Activated CD4-positive, alpha-beta T cell treated with anti-CD3 and anti-CD28 coated beads for 48 hours (primary cell): Measurements from ENCODE around the gene SLC39A11.
A peak's percentile ranks its signal among the peaks of the same experiment; 100 is the strongest.
"Not testable (repeated sequence)": the region's sequence is repeated elsewhere in the genome, so short reads cannot be mapped to it uniquely, and the experiment has no call there.

ENCODE experiments used
- DNase-seq: peaks from one replicate; pipeline ENCODE4 v3.0.0-alpha.2; 2020

The SLC39A11 gene

DNA sequence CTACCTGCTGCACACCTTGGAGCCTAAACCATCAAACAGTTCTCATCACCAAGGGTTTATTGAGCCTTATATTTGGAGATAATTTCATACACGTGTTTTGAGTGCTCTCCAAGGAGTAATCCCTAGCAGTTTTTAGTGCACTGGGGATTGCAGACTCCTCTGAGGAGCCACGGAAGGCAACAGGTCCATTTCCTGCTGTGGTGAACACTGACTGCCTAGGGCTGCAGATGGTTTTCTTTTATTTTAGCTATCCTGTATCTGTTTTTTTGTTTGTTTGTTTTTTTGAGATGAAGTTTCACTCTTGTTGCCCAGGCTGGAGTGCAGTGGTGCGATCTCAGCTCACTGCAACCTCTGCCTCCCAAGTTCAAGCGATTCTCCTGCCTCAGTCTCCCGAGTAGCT, 93.0 kb downstream of the SLC39A11 start:
- not testable (repeated sequence) for DNase-seq

DNA sequence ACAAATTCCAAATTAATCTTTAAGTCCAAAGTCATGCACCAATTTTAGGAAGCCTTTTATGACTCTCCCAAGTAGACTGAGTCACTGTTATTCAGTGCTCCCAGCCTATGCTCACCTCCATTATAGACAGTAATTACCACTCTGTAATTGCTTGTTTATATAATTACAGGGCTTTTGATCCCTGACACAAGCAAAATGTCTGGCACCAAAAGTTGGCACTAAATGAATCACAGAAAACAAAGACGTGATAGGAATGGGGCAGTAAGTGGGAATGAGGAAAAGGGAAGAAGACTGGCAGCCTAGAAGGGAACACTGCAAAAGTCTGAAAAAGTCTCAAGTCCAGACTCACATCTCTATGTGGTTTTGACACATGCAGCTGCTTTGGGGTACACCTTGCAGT, 94.1 kb downstream of the SLC39A11 start:
- no peak for DNase-seq

DNA sequence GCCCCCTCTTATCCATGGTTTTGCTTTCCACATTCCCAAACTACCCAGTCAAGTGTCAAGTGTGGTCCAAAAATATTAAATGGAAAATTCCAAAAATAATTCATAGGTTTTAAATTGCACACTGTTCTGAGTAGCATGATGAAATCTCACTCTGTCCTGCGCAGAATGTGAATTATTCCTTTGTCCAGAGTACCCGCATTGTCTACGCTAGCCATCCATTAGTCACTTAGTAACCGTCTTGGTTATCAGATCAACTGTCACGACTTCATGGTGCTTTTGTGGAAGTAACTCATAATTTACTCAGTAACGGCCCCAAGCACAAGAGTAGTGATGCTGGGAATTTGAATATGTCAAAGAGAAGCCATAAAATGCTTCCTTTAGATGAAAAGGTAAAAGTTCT, 94.9 kb downstream of the SLC39A11 start:
- no peak for DNase-seq

DNA sequence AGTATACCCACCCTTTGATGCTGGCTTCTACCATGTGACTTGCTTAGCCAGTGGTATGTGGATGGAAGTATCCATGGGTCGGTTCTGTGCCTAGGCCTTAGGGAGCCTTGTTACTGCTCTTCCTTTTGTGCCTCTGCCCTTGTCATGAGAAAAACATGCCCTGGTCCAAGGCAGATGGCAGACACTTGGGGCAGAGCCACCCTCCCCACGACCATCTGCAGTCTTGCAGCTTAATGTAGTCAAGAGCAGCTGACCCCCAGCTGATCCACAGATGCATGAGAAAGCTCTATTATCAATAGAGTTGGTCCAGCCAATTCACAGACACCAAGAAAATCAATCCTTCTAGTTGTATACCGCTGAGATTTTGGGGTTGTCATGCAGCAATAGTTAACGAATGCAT, 95.7 kb downstream of the SLC39A11 start:
- no peak for DNase-seq

DNA sequence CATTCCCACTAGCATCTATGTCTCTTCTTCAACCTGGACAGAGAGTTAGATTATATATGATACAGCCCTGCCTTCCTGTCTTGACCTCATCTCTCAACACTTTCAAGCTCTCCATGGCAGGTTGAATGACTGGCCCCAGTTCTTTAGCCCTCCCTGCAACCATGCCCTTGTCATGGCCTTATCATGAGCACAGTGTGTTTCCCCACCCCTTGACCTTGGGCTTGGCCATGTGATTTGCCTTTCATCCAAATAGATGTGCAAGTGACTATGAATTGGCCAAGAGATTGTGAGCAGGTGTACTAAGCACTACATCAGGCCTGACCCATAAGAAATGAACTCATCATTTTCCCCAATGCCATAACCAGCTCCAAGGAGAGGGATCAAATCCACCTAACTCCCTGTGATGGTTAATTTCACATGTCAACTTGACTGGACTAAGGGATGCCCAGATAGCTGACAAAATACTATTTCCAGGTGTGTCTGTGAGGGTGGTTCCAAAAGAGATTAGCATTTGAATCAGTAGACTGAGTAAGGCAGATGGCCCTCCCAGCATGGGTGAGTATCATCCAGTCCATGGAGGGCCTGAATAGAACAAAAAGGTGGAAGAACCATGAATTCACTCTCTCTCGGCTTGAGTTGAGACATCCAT, 97.4 kb downstream of the SLC39A11 start:
- no peak for DNase-seq

DNA sequence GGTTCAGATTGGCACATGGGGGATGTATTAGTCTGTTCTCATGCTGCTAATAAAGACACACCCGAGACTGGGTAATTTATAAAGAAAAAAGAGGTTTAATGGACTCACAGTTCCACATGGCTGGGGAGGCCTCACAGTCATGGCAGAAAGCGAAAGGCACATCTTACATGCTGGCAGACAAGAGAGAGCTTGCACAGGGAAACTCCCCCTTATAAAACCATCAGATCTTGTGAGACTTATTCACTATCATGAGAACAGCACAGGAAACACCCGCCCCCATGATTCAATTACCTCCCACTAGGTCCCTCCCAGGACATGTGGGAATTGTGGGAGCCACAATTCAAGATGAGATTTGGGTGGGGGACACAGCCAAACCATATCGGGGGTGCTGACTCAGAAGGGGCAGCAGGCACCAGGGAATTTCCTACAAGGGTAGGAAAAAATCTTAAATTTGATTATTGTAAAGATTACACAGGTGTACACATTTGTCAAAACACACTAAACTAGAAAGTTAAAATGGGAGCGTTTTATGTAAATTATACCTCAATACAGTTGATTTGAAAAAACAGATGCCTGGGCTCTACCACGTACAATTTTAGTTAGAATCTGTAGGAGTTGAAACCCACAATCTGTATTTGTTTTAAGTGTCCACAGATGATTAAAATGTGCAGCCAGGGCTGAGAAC, 99.6 kb downstream of the SLC39A11 start:
- peak; percentile 35 for DNase-seq

DNA sequence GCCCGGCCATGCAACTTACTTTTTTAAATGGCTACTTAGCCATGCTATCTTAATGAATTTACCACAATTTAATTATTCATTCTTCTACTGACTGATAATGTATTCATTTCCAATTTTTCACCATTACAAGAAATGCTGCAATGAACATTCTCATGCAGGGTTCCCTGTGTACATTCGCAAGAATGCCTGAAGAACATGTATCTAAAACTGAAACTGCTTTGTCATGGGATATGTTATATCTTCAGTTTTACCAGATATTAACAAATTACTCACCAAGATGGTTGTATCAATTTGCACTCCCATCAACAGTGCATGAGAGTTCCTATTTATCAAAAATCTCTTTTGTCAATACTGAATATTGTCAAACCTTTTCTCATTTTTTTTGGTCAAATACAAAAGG, 100.8 kb downstream of the SLC39A11 start:
- no peak for DNase-seq

DNA sequence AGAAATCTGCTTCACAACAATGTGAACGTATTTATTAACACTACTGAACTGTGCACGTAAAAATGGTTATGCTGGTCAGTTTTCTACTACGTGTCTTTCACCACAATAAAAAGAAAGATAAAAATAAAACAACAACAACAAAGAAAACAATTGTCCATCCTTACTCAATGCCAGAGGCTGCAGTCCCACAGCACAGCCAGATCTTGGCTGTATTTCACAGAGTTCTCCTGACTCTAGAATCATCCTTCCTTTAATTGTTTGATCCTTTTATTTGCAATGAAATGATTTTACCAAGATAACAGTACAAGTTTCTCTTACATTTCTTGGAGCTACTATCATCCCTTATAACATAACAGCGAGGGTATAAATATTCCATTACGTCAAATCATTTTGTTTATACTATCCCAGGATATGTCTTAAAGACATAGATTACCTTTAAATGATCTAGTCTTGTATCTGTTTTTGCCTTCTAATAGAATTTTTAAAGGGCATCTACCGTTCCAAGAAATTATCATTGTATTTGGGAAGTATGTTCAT, 103.3 kb downstream of the SLC39A11 start:
- no peak for DNase-seq

DNA sequence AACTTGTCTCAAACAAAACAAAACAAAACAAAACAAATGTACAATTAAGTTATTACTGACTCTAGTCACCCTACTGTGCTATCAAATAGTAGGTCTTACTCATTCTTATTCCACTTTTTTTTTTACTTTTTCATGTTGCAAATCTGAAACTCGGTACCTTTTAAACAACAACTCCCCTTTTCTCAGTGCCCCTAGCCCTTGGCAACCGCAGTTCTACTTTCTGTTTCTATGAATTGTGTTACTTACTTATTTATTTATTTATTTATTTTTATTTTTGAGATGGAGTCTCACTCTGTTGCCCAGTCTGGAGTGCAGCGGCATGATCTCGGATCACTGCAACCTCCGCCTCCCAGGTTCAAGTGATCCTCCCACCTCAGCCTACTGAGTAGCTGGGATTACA, 104.0 kb downstream of the SLC39A11 start:
- DNase-seq = no peak

DNA sequence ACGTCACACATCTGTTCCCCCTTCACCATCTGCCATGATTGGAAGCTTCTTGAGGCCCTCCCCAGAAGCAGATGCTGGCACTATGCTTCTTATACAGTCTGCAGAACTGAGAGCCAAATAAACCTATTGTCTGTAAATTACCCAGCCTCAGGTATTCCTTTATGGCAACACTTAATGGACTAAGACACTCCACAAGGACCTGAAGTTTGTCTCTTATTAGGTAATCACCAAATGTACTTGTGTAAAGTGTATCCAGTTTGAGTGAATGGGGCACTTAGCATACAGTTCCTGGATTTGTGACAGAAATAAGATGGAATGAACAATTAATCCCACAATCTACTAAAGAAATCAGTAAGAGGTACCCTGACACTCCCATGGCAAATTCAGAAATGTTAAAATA, 105.3 kb downstream of the SLC39A11 start:
- DNase-seq = no peak

DNA sequence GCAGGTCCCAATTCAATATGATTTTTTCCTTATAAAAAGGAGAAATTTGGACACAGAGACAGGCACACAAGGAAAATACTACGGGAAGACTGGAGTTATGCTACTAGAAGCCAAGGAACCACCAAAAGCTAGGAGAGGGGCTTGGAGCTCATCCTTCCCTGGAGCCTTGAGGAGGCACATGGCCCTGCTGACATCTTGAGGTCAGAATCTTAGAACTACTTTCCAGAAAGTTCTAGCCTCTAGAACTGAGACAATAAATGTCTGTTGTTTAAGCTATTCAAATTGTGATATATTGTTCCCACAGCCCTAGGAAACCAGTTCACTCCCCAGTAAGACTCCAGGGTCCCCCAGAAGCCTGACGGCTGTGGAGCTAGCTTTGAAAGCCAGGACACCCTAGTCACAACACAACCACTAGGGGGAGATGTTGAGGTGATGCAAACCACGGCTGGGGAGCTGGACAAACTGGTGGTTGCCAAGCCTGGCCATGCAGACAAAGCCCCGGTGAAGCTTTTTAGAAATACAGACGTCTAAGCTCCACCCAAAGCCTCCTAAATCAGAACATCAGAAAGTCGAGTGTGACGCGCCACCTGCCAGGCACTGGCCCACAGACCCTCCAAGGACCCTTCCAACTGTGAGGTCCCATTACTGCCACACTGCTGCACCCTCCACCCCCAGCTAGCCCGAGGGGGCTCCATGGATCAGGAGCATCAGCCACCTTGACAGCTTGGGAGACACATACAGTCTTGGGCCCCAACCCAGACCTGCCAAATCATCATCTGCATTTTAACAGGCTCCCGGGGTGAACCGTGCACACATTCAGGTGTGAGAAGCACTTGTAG, 106.4 kb downstream of the SLC39A11 start:
- DNase-seq = peak; percentile 70

DNA sequence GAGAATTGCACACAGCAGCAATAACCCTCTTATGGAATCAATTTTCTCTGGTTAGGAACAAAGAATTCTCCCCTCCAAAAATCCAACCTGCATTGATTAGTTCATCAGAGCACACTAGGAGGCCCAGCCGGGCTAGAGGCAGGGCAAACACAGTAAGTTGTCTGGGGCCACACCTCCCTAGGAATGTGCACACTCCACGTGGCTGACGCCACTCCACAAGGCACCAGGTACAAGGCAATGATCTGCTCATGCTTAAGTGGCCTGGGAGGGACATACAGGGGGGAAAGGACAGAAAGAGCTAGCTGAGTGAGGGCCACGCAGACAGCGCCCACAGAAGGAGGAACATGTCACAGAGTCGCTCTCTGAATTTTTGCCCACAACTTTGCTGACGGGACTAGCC, 107.6 kb downstream of the SLC39A11 start:
- no peak for DNase-seq

DNA sequence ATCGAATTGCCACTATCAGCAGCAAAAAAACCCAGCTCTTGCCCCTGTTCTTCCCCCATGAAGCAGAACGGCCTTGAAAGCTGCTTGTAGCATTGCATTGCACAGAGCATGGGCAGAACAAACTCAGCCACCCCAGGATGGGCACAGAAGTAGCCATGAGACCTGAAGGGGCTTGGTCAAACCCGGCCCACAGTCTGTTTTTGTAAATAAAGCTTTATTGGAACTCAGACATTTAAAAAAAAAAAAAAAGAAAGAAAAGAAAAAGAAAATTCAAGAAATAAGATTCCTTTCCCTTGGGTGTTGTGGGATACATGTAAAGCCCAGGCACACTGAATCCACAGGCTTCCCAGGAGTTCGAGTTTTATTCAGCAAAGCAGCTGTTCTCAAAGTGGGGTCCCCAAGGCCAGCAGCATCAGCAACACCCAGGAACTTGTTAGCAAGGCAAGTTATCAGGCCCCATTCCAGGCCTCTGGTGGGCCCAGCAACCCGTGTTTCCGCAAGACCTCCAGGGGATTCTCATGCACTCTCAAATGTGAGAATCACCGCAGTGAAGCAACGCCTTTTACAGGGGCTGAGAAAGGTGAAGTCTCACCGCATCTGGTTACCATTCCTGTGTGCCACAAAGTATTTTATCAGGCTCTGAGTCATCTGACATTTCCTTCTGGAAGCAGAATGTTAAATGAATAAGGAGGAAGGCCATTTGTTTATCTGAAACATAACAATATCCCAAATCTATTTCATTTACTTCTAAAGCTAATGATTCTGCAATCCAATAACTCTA, 108.2 kb downstream of the SLC39A11 start:
- no peak for DNase-seq

DNA sequence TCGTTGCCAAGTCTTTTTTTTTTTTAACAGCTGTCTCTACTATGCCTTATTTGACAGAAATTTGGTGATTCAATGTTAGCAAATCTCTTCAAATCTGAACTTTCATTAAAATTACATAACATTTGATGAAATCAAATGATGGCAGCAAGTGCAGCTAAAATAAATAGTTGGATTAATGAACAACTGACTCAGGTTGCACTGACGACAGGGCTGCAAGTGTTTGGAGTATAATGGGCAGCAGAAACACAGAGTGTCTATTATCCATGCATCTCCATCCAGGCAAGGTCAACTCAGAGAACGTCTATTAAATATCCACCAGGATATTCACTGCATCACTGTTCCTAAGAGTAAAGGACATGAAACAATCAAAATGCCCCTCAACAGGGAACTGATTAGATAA, 109.8 kb downstream of the SLC39A11 start:
- no peak for DNase-seq

DNA sequence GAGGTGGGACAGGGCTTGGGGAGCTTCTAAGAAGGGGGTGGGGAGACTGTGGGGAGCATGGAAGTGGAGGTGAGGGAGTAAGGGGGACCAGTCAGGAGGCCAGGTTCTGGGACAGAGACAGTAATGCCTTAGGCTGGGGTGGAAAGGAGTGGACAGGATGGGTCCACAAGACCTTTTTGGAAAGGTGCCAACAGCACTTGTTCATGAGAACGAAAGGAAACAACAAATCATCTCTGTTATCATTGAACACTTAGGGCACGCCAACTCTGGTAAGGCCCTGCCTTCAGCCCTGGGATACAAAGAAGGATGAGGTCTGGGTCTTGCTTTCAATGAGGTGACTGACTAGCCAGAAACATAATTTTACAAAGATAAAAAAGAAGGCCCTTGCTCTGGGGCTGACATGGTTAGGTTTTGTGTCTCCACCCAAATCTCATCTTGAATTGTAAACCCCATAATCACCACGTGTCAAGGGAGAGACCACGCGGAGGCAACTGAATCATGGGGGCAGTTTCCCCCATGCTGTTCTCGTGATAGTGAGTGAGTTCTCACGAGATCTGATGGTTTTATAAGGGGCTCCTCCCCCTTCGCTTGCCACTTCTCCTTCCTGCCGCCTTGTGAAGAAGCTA, 113.8 kb downstream of the SLC39A11 start:
- no peak for DNase-seq

DNA sequence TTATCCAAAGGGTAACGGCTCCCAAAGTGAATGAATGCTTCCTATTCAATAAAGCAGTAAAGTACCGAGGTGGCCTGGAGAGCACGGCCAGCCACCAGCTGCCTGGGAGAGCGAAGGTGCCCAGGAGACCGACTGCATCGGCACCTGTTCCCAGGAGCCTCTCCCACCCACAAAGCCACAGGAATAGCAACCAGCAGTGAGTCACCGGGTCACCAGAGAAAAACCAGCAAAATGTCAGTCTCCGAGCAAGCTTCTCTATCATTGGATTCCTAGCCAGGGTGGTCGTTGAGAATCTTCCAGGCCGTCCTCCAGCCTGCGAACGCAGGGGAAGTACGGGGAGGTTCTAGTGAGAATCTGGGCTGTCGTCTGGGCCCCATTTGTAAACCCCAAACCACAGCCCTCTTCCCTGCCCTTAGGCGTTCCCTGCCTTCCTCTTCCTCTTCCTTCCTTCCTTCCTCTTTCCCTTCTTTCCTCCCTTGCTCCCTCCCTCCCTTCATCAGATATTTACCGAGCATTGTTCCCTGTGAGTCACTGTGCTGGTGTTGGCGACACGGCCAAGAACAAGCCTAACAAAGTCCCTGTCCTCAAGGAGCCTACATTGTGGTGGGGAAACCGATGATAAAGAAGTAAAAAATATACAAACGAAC, 114.6 kb downstream of the SLC39A11 start:
- no peak for DNase-seq

DNA sequence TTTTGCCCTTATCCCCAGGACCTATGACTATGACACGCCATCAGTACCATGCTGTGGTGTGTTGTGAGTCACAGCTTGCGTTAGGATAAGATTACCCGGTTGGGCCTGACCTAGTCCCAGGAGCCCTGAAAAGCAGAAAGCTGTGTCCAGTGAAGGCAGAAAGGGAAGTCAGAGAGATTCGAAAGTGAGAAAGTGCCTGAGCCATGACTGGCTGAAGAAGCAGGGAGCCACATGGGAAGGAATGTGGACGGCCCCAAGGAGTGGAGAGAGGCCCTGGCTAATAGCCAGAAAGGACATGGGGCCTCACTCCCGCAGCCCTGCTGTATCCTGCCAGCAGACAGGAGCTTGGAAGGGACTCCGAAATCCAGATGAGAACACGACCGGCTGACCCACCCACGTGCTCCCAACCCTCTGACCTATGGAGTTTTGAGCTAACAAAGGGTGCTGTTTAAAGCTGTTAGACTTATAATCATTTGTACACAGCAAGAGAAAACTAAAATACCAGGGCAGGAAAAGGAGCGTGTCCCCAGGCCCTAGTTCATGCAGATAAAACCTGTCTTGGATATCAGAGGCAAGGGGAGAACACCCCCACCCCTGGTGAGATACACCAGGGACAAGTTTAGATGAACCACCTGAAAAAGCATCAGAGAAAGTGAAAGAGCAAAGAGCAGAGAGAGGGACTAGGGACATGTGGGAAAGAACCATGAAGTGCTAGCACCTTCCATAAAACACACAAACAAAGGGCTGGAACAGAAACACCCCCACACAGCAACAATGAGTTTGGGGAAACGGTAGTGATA, 115.3 kb downstream of the SLC39A11 start:
- no peak for DNase-seq

DNA sequence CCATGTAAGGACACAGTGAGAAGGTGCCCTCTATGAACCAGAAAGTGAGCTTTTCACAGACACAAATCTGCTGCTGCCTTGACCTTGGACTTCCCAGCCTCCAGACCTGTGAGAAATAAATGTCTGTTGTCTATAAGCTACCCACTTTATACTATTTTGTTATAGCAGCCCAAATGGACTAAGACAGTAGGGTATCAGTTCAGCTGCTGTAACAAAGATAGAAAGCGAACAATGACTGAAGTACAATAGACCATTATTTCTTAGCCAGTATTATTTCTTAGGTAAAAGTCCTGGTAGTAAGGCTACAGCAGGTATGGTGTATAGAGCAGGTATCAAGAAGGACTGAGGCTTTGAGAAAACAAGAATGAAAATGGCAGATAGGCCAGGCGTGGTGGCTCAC, 117.0 kb downstream of the SLC39A11 start:
- DNase-seq = no peak

DNA sequence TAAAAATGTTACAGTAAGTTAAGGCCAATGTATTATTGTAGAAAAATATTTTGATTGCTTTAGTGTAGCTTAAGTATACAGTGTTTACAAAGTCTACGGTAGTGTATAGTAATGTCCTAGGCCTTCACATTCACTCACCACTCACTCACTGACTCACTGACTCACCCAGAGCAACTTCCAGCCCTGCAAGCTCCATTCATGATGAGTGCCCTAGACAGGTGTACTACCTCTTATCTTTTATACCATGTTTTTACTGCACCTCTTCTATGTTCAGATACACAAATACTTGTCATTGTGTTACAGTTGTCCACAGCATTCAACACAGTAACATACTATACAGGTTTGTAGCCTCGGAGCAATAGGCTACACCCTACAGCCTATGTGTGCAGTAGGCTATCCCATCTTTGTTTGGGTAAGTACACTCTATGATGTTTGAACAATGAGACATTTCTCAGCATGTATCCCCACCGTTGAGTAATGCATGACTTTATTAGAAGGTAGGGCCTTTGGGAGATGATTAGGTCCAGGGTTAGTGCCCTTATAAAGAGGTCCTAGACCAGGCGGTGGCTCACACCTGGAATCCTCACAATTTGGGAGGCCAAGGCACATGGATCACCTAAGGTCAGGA, 117.8 kb downstream of the SLC39A11 start:
- no peak for DNase-seq

DNA sequence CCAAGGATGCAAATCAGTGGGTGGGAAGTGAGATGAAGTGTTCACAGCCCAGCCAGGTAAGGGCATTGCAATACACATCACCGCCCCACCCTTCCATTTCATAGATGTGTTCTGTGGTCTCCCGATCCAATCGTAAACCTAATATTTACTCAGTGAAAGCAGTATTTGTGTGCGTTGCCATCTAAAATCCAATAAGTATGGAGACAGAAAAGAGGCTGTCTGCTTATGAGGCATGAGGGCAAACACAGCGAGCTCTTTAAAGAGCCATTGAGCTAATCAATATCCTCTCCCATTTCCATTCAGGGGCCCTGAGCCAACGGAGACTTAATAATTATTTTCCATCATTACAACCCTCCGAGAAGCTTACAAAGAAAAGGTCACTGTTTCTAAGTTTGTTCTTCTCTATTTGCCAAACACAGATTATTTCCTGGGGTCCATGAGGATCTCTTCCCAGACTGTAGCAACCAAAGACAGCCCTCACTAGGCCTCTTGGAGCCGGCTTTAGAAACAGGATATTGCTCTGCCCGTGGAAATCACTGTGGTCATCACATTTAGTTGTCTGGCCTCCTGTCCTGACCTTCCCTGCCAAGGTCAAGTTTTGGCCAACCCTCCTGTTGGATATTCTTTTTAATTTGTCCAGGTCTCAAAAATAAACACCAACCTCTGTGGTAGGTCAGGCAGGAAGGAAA, 120.1 kb downstream of the SLC39A11 start:
- no peak for DNase-seq
